OCI-LY3 (cell line): Measurements from ENCODE around the gene LCK.

Experiments
- EZH2phosphoT487 ChIP-seq: fragments of 200-600 bp; shearing (Covaris generic); IDR thresholded peaks from 2 replicates; pipeline ENCODE4 v1.6.1; 2018; ENCODE audit warnings: antibody characterized with exemption, mixed run types, low read depth
- TF ChIP-seq, protein P1 (sequence below): fragments of 200-600, 300-600 bp; sonication (generic); IDR thresholded peaks from 2 replicates; pipeline ENCODE4 v1.5.1; 2014; ENCODE audit warnings: antibody characterized with exemption, low read length, low read depth

DNA sequence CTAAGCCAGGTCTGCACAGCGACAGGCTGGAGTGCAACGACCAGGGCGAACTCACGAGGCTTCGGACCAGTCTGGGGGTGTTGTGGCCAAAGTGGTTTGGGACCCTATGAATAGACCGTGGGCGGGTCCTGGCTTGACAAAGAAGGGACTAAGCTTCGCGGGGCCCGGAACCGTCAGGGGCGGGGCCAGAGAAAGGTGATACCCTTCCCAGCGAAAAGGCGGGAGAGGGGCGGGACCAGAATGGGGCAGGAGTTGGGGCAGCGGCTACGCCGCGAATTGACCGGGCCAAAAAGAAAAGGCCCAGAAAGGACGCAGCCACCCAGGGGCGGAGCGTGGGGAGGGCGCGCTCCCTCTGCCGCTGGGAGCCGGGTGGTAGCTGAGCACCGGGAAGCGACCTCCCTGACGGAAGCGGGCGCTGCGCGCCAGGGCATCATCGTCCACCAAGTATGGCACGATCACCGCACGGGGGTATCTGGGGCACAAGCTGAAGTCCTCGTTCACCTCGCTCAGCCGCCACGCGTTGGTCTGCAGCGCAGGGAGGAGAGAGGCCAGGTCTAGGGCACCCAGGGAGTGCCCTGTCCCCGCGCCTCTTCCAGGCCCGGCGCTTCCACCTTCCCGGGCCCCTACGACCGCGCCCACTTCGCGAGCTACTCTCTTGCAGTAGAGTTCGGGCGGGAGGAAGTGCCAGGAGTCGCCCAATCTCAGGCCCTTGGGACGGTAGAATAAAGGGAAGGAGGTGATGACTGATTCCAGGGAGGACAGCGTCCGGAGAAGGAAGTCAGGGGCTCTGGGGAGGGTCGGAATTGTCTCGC lies 10.7 kb upstream of the LCK start:
- TF ChIP-seq, protein P1, sequence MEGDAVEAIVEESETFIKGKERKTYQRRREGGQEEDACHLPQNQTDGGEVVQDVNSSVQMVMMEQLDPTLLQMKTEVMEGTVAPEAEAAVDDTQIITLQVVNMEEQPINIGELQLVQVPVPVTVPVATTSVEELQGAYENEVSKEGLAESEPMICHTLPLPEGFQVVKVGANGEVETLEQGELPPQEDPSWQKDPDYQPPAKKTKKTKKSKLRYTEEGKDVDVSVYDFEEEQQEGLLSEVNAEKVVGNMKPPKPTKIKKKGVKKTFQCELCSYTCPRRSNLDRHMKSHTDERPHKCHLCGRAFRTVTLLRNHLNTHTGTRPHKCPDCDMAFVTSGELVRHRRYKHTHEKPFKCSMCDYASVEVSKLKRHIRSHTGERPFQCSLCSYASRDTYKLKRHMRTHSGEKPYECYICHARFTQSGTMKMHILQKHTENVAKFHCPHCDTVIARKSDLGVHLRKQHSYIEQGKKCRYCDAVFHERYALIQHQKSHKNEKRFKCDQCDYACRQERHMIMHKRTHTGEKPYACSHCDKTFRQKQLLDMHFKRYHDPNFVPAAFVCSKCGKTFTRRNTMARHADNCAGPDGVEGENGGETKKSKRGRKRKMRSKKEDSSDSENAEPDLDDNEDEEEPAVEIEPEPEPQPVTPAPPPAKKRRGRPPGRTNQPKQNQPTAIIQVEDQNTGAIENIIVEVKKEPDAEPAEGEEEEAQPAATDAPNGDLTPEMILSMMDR: no peak
- no peak for TF ChIP-seq EZH2phosphoT487
